Measurements from ENCODE around the gene KRTAP16-1. TPM values are rescaled to one million over a fixed set of nuclear protein-coding genes. Genes with fewer than 3 reads are reported as not detected.

Gene KRTAP16-1
- total and polyA plus RNA-seq, 2 of the 4 experiments (the other 2 are of a cell fraction) = not detected

- ChIA-PET CTCF (no interaction called here), POLR2A (ENCODE audit: unreplicated experiment) (no interaction called here)
- Histone ChIP-seq H3K79me1 (ENCODE audit: low read depth in 1 of 2, low read length in 2 of 2) (no peaks in the 10 kb centered on the region), H4K91ac (ENCODE audit: insufficient read depth, low read depth, low read length) (no peak overlapping the region), H3K27ac (ENCODE audit: insufficient read depth, low read length) (no peak overlapping the region), H3K4me1 (ENCODE audit: control insufficient read depth, insufficient read depth, low read length) (no peaks in the 10 kb centered on the region), H3K9ac (ENCODE audit: low read depth, low read length) (no peak overlapping the region), H3K56ac (ENCODE audit: extremely low read depth, insufficient read depth, low read length) (no peak overlapping the region), H3K36me3 (ENCODE audit: control insufficient read depth, insufficient read depth, low read length) (no peaks in the 10 kb centered on the region), H3K27me3 (ENCODE audit: control insufficient read depth, insufficient read depth, low read length) (peaks cover 5% of the 10 kb centered on the region), H2AK5ac (ENCODE audit: low read depth, low read length) (peak overlapping the region; percentile 65; the same call in 1 of the 2 replicates), H2AFZ (replicated peaks; ENCODE audit: low read length, poor library complexity) (peak overlapping the region; percentile 9), H4K5ac (ENCODE audit: low read depth, low read length) (no peak overlapping the region), H3K4me3 (ENCODE audit: insufficient read depth, low read depth, low read length) (no peak overlapping the region), H2BK20ac (ENCODE audit: low read depth, low read length) (no peak overlapping the region), H2BK120ac (ENCODE audit: low read depth, low read length) (no peak overlapping the region), H4K20me1 (ENCODE audit: insufficient read depth, low read length) (no peaks in the 10 kb centered on the region), H3K9me1 (ENCODE audit: insufficient read depth, low read length) (no peaks in the 10 kb centered on the region), H2BK15ac (ENCODE audit: low read depth, low read length) (no peak overlapping the region), H3K18ac (ENCODE audit: low read depth, low read length) (no peak overlapping the region), H4K8ac (ENCODE audit: low read depth in 2 of 2, low read length in 2 of 2) (no peak overlapping the region), H3K4ac (ENCODE audit: low read depth, low read length) (no peak overlapping the region), H2BK5ac (ENCODE audit: low read depth, low read length, poor library complexity, severe bottlenecking) (no peak overlapping the region), H2AK9ac (replicated peaks; ENCODE audit: low read depth, low read length, poor library complexity) (no peak overlapping the region), H3K9me3 (ENCODE audit: control insufficient read depth, insufficient read depth, low read length) (peaks cover 4% of the 10 kb centered on the region; the same call in 1 of the 2 replicates), H3K14ac (replicated peaks; ENCODE audit: low read depth, low read length) (no peak overlapping the region), H3K4me2 (ENCODE audit: low read depth, low read length) (no peak overlapping the region), H3K23ac (ENCODE audit: low read depth, low read length) (no peak overlapping the region)
- in situ Hi-C loops (cut with MboI; ENCODE audit: low sequenced_read_pairs) = loop anchor here (10.0 kb wide), 1 partner anchor 59 kb away; no protein-coding TSS in a partner anchor
- ATAC-seq (ENCODE audit: low read depth) (no peak), DNase-seq (no peak)
- dilution Hi-C loops (cut with HindIII; ENCODE audit: low sequenced_read_pairs, unreplicated experiment) = no loop called here
- TF ChIP-seq RFX5 (IDR thresholded peaks at IDR 0.05; ENCODE audit: low read depth, low read length) = no peak
- no peak for TF ChIP-seq CTCF (conservative IDR thresholded peaks at IDR 0.05; ENCODE audit: low read depth, low read length)
- TF ChIP-seq SMC3 (IDR thresholded peaks at IDR 0.05; ENCODE audit: low read depth, low read length) = no peak
- no peak for TF ChIP-seq CHD1 (IDR thresholded peaks at IDR 0.05; ENCODE audit: low read depth, low read length)
- TF ChIP-seq MAFK (IDR thresholded peaks at IDR 0.05; ENCODE audit: low read depth, low read length) = no peak
- no peak for TF ChIP-seq CEBPB (IDR thresholded peaks at IDR 0.05; ENCODE audit: low read depth, low read length)
- no peak for TF ChIP-seq BHLHE40 (IDR thresholded peaks at IDR 0.05; ENCODE audit: low read depth, low read length)
- TF ChIP-seq FOS (IDR thresholded peaks at IDR 0.05; ENCODE audit: low read depth, low read length) = no peak
- TF ChIP-seq ELK1 (IDR thresholded peaks at IDR 0.05; ENCODE audit: borderline replicate concordance, low read depth, low read length) = no peak
- TF ChIP-seq MAZ (IDR thresholded peaks at IDR 0.05; ENCODE audit: borderline replicate concordance, low read depth, low read length) = no peak
- no peak for TF ChIP-seq RCOR1 (IDR thresholded peaks at IDR 0.05; ENCODE audit: insufficient replicate concordance, low read length)
- TF ChIP-seq RAD21 (IDR thresholded peaks at IDR 0.05; ENCODE audit: low read length) = no peak
- TF ChIP-seq NFE2L2 (IDR thresholded peaks at IDR 0.05; ENCODE audit: low read depth, low read length) = no peak
- no peak for TF ChIP-seq USF2 (IDR thresholded peaks at IDR 0.05; ENCODE audit: low read depth, low read length)
- no peak for TF ChIP-seq POLR2A (IDR thresholded peaks at IDR 0.05; ENCODE audit: low read depth, low read length)
- no peak for TF ChIP-seq MXI1 (IDR thresholded peaks at IDR 0.05; ENCODE audit: borderline replicate concordance, low read depth, low read length)
- intact Hi-C loops (cut with micrococcal nuclease) = no loop called here
- BruUV-seq (replicated peaks) = no TSS peak
- WGBS, 2 experiments (ENCODE audit: extremely low coverage in 2 of 2, insufficient read length in 1 of 2) = 86% methylated on average over 5 of the region's 17 CpGs; no CpG with 5 or more reads in 1 of the 2 experiments
Observed at GRCh38 chr17:41315814-41316445, 6.8 kb upstream of the KRTAP16-1 start.

Measured in IMR-90 (cell line).